Measurements from ENCODE around the gene DDX24. TPM values are rescaled to one million over a fixed set of nuclear protein-coding genes. Genes with fewer than 3 reads are reported as not detected.

The DDX24 gene
- total RNA-seq, 2 donors from 2014 or later: 131 to 137 TPM

DNA sequence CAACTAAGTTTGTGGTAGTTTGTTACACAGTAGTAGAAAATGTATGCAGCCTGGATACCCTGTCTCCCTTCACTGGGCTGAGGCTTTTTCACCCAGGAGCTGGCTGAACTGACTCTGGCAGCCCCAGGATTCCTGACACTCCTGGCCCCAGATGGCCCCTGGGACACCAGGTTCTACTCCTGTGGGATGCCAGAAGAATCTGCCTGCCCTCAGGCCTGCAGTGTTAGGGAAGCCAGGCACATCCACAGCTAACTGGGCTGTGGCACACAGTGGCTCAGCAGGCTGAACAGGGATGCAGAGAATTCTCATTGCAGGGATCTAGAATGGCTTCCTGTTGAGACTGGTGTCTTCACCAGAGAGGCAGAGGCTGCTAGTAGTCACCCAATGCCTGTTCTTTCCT is 38.1 kb upstream of the DDX24 start:
- no peaks in the 10 kb centered on the region for H3K36me3 Mint-ChIP-seq (ENCODE audit: low read depth)
- H3K4me1 Mint-ChIP-seq: no peaks in the 10 kb centered on the region
- no peak overlapping the region for H3K9ac ChIP-seq (ENCODE audit: extremely low read depth, low read length, poor library complexity, severe bottlenecking)
- DNase-seq: no peak
- no peaks in the 10 kb centered on the region for H3K4me1 ChIP-seq (ENCODE audit: control insufficient read depth, insufficient read depth, low read length)
- no peak overlapping the region for H3K27ac ChIP-seq (ENCODE audit: low read depth, low read length)
- H3K9me3 Mint-ChIP-seq: peaks cover 4% of the 10 kb centered on the region
- TF ChIP-seq, protein P1, sequence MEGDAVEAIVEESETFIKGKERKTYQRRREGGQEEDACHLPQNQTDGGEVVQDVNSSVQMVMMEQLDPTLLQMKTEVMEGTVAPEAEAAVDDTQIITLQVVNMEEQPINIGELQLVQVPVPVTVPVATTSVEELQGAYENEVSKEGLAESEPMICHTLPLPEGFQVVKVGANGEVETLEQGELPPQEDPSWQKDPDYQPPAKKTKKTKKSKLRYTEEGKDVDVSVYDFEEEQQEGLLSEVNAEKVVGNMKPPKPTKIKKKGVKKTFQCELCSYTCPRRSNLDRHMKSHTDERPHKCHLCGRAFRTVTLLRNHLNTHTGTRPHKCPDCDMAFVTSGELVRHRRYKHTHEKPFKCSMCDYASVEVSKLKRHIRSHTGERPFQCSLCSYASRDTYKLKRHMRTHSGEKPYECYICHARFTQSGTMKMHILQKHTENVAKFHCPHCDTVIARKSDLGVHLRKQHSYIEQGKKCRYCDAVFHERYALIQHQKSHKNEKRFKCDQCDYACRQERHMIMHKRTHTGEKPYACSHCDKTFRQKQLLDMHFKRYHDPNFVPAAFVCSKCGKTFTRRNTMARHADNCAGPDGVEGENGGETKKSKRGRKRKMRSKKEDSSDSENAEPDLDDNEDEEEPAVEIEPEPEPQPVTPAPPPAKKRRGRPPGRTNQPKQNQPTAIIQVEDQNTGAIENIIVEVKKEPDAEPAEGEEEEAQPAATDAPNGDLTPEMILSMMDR (conservative IDR thresholded peaks at IDR 0.05): no peak
- H3K9me3 ChIP-seq (ENCODE audit: control insufficient read depth, low read length): no peaks in the 10 kb centered on the region
- H3K27me3 Mint-ChIP-seq (ENCODE audit: insufficient read depth): peaks cover 23% of the 10 kb centered on the region
- no peaks in the 10 kb centered on the region for H3K36me3 ChIP-seq (ENCODE audit: control insufficient read depth, insufficient read depth, low read length)
- no peak overlapping the region for H3K4me3 ChIP-seq (ENCODE audit: low read length)
- no peaks in the 10 kb centered on the region for H3K27me3 ChIP-seq (ENCODE audit: control insufficient read depth, insufficient read depth, low read length, poor library complexity, severe bottlenecking)
- H3K4me3 Mint-ChIP-seq: no peak overlapping the region
- H3K27ac Mint-ChIP-seq: no peak overlapping the region

DNA sequence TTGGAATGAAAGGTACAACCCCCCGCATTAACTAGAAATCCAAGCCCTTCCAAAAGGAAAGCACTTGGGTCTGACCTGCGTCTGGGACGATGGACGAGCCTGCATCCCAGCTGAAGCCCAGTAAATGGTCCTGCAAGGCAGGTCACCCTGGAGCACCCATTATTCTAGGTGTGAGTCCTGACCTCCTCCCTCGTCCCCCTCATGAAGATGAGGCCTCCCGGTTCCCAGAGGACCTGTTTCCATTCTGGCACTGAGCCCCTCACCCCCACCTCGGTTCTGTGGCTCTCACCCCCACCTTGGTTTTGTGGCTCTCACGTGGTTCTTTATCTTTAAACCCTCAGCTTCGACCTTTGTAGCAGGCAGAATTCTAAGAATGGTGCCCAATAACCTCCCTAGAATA is 36.9 kb upstream of the DDX24 start:
- Mint-ChIP-seq H3K27me3 (ENCODE audit: insufficient read depth) (peaks cover 23% of the 10 kb centered on the region), H3K27ac (no peak overlapping the region), H3K36me3 (ENCODE audit: low read depth) (no peaks in the 10 kb centered on the region), H3K4me1 (no peaks in the 10 kb centered on the region), H3K9me3 (peaks cover 4% of the 10 kb centered on the region), H3K4me3 (no peak overlapping the region)
- Histone ChIP-seq H3K4me1 (ENCODE audit: control insufficient read depth, insufficient read depth, low read length) (no peaks in the 10 kb centered on the region), H3K9ac (ENCODE audit: extremely low read depth, low read length, poor library complexity, severe bottlenecking) (no peak overlapping the region), H3K4me3 (ENCODE audit: low read length) (no peak overlapping the region), H3K36me3 (ENCODE audit: control insufficient read depth, insufficient read depth, low read length) (no peaks in the 10 kb centered on the region), H3K27ac (ENCODE audit: low read depth, low read length) (no peak overlapping the region), H3K9me3 (ENCODE audit: control insufficient read depth, low read length) (no peaks in the 10 kb centered on the region), H3K27me3 (ENCODE audit: control insufficient read depth, insufficient read depth, low read length, poor library complexity, severe bottlenecking) (no peaks in the 10 kb centered on the region)
- no peak for DNase-seq
- 86 to 100% methylated on average over 6 to 9 of the region's 9 CpGs for WGBS, 2 experiments (ENCODE audit: insufficient coverage in 1 of 2, insufficient read length in 1 of 2)
- TF ChIP-seq, protein P1 (conservative IDR thresholded peaks at IDR 0.05): no peak

DNA sequence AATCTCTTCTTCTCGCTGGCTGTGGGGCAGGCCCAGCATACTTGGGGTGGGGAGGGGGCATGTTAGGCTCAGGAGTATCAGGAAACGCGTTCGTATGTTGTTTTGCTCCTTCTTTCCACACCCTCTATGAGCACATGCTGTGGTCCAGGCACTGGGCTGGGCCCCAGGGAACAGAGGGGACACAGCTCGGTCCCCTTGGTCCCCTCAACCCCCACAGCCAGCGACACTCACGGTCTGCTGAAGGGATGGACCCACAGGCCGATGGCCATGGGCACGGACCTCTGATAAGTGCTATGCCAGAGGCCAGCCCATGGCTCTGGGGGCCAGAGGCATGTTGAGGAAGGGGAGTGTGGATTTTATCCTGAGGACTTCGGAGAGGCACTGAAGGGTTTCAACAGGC is 35.7 kb upstream of the DDX24 start:
- Mint-ChIP-seq H3K27me3 (ENCODE audit: insufficient read depth) (peaks cover 16% of the 10 kb centered on the region), H3K4me1 (no peaks in the 10 kb centered on the region), H3K27ac (no peak overlapping the region), H3K9me3 (peaks cover 4% of the 10 kb centered on the region), H3K4me3 (no peak overlapping the region), H3K36me3 (ENCODE audit: low read depth) (no peaks in the 10 kb centered on the region)
- Histone ChIP-seq H3K9me3 (ENCODE audit: control insufficient read depth, low read length) (no peaks in the 10 kb centered on the region), H3K4me3 (ENCODE audit: low read length) (no peak overlapping the region), H3K36me3 (ENCODE audit: control insufficient read depth, insufficient read depth, low read length) (no peaks in the 10 kb centered on the region), H3K4me1 (ENCODE audit: control insufficient read depth, insufficient read depth, low read length) (no peaks in the 10 kb centered on the region), H3K9ac (ENCODE audit: extremely low read depth, low read length, poor library complexity, severe bottlenecking) (no peak overlapping the region), H3K27ac (ENCODE audit: low read depth, low read length) (no peak overlapping the region), H3K27me3 (ENCODE audit: control insufficient read depth, insufficient read depth, low read length, poor library complexity, severe bottlenecking) (no peaks in the 10 kb centered on the region)
- WGBS, 2 experiments (ENCODE audit: insufficient coverage in 1 of 2, insufficient read length in 1 of 2): 93 to 97% methylated on average over 3 to 10 of the region's 10 CpGs
- TF ChIP-seq, protein P1 (conservative IDR thresholded peaks at IDR 0.05): no peak
- no peak for DNase-seq

Measured in endodermal cell (in vitro differentiated cells).